ENCODE measurements around the gene NAALADL2.

The NAALADL2 gene

DNA sequence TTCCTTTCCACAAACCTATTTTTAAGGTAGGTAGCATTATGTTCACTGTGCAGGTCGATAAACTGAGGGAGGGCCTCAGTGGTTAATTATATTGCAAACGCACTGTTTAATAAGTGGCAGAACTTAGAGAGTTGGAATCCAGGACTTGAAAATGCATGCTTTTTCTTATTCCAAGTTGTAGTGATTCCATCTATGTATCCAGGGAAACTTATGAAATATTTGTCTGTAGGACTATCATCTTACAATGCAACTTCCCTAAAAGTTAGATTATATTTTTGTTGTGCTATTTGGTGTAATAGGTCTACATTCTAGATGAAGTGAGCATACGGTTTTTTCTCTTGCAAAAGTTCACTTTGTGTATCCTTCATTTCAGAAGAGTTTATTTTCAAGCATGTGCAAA lies 419.5 kb downstream of the NAALADL2 start:
- TF ChIP-seq, protein P1, sequence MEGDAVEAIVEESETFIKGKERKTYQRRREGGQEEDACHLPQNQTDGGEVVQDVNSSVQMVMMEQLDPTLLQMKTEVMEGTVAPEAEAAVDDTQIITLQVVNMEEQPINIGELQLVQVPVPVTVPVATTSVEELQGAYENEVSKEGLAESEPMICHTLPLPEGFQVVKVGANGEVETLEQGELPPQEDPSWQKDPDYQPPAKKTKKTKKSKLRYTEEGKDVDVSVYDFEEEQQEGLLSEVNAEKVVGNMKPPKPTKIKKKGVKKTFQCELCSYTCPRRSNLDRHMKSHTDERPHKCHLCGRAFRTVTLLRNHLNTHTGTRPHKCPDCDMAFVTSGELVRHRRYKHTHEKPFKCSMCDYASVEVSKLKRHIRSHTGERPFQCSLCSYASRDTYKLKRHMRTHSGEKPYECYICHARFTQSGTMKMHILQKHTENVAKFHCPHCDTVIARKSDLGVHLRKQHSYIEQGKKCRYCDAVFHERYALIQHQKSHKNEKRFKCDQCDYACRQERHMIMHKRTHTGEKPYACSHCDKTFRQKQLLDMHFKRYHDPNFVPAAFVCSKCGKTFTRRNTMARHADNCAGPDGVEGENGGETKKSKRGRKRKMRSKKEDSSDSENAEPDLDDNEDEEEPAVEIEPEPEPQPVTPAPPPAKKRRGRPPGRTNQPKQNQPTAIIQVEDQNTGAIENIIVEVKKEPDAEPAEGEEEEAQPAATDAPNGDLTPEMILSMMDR (IDR thresholded peaks at IDR 0.05; ENCODE audit: low read depth, low read length): no peak
- H3K4me3 ChIP-seq (ENCODE audit: low read depth, low read length): no peak overlapping the region
- no peak for DNase-seq (ENCODE audit: low read depth, low spot score)
- in situ Hi-C loops (cut with HindIII; ENCODE audit: low sequenced_read_pairs): no loop called here

DNA sequence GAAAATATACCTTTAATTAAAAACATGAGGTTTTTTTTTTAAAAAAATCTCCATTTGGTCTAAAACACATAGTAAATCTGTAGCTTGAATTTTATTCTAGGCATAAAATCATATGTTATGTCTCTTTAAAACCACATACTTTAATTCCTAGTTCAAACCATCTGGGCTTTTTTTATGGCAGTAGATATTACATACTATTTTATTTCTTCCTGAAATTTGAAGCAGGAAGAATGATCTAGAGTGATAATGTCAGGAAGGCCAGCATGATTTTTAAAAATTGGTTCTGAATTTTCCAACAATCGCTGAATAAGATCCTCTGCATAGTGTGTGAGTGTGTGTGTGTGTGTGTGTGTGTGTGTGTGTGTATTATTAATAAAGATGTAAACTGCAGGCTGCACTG lies 420.3 kb downstream of the NAALADL2 start:
- in situ Hi-C loops (cut with HindIII; ENCODE audit: low sequenced_read_pairs): no loop called here
- no peak for DNase-seq (ENCODE audit: low read depth, low spot score)
- H3K4me3 ChIP-seq (ENCODE audit: low read depth, low read length): no peak overlapping the region
- TF ChIP-seq, protein P1 (IDR thresholded peaks at IDR 0.05; ENCODE audit: low read depth, low read length): no peak

DNA sequence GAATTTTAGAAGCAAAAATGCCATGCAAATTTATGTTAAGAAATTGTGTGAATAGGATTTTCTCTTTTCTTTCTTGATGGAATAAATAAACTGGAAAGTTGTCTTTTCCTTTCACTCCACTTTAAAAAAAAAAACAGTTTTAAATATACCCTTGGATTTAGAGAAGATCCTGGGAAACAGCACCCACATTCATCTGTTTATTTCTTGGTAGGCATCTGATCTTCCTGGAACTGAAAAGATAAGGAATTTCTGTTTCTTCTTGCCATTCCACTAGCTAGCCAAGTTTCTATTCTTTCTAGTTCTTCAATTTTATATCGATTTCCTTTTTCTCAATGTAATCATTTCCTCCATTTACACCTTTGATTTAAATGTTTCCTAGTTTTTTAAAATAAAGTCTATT lies 420.8 kb downstream of the NAALADL2 start:
- in situ Hi-C loops (cut with HindIII; ENCODE audit: low sequenced_read_pairs): no loop called here
- H3K4me3 ChIP-seq (ENCODE audit: low read depth, low read length): no peak overlapping the region
- DNase-seq (ENCODE audit: low read depth, low spot score): no peak
- TF ChIP-seq, protein P1 (IDR thresholded peaks at IDR 0.05; ENCODE audit: low read depth, low read length): no peak

DNA sequence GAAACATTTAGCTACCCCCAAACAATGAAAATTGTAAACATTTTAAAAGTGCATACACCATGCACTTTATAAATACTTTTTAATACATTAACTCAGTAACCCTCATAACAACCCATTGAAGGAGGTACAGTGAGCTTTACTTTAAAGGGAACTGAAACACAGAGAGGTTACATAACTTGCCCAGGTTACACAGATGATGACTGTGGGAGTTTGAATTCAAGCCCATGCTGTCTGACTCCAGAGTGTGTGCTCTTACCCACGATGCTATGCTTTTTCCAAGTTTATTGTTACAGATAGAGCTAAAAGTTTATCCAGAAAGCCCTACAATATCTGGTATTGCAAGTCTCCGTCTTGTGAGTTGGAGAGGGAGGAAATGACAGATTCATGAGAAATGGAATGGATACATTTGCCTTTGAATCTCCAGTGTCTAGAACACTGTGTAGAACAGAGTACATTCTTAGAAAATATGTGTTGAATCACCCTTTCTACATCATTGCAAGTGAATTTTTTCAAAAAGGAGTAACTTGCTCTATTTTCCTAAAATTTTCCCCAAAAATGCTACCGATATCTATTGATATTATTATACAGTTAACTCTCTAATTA lies 428.3 kb downstream of the NAALADL2 start:
- in situ Hi-C loops (cut with HindIII; ENCODE audit: low sequenced_read_pairs): no loop called here
- no peak overlapping the region for H3K4me3 ChIP-seq (ENCODE audit: low read depth, low read length)
- no peak for DNase-seq (ENCODE audit: low read depth, low spot score)
- TF ChIP-seq, protein P1 (IDR thresholded peaks at IDR 0.05; ENCODE audit: low read depth, low read length): no peak

DNA sequence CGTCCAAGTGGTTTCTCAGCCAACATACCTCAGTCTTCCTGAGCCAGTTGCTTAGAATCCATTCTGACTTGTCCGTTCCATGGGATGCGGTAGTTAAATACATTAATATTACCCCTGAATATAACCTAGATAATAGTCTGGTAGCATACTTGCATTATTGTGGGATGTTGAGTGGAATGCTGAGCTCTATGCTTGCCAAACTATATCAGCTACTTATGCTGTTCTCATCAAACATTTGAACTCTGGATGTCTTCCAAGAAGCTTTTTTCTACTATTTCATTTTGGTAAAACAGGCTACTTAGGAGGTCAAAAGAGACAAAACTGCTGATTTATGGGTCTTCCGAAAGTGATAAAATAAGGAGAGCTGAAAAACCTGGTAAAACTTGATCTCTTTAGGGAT lies 429.5 kb downstream of the NAALADL2 start:
- TF ChIP-seq, protein P1 (IDR thresholded peaks at IDR 0.05; ENCODE audit: low read depth, low read length): no peak
- in situ Hi-C loops (cut with HindIII; ENCODE audit: low sequenced_read_pairs): no loop called here
- DNase-seq (ENCODE audit: low read depth, low spot score): peak; percentile 38
- no peak overlapping the region for H3K4me3 ChIP-seq (ENCODE audit: low read depth, low read length)

DNA sequence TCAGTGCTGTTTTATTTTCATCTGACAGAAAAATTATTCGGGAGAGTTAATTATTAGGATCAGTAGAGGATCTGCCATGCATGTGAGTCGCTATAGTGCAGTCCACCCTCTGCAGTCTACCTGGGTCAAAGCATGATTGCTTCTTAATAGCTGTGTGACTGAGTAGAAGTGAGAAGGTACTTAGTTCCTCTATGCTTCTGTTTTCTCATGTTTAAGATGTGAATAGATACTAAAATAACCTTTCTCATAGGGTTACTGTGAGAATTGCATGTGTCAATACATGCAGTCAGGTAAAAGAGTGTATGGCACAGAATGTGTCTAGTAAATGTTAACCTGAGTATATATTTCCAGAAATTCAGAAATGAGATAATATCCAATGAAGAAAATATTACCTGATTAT lies 435.7 kb downstream of the NAALADL2 start:
- in situ Hi-C loops (cut with HindIII; ENCODE audit: low sequenced_read_pairs): no loop called here
- H3K4me3 ChIP-seq (ENCODE audit: low read depth, low read length): no peak overlapping the region
- DNase-seq (ENCODE audit: low read depth, low spot score): no peak
- TF ChIP-seq, protein P1 (IDR thresholded peaks at IDR 0.05; ENCODE audit: low read depth, low read length): no peak
